GM12864 (cell line): ENCODE data around the gene SLC9B2.

ENCODE experiments used
- DNase-seq: peaks from one replicate; pipeline ENCODE4 v3.0.0-alpha.2; 2011; ENCODE audit warnings: low read depth
- H3K4me3 ChIP-seq: 2 replicates; pipeline ENCODE4 v1.5.1; 2011; ENCODE audit warnings: mild to moderate bottlenecking, low read depth, low read length, control low read depth
- CTCF ChIP-seq: IDR thresholded peaks from 2 replicates; pipeline ENCODE4 v1.5.1; 2011; ENCODE audit warnings: low read depth, mild to moderate bottlenecking, moderate library complexity, low read length, control low read depth, inconsistent platforms; ENCODE audit errors: missing control alignments

SLC9B2 gene

GRCh38 chr4:103036169-103036568, 40.4 kb downstream of the SLC9B2 start:
- DNase-seq = no peak
- H3K4me3 ChIP-seq = no peak overlapping the region
- TF ChIP-seq CTCF = no peak

- peak; percentile 68 for TF ChIP-seq CTCF
- no peak for DNase-seq
- H3K4me3 ChIP-seq = no peak overlapping the region
Observed at GRCh38 chr4:103032574-103032973, 44.0 kb downstream of the SLC9B2 start.

GRCh38 chr4:103030791-103031190, 45.8 kb downstream of the SLC9B2 start:
- no peak for DNase-seq

GRCh38 chr4:103029300-103029699, 47.3 kb downstream of the SLC9B2 start:
- no peak for DNase-seq
- no peak for TF ChIP-seq CTCF
- H3K4me3 ChIP-seq = no peak overlapping the region

More at GRCh38 chr4:103030791-103031190, 45.8 kb downstream of the SLC9B2 start:
- H3K4me3 ChIP-seq = no peak overlapping the region
- TF ChIP-seq CTCF = no peak

- H3K4me3 ChIP-seq = no peak overlapping the region
- TF ChIP-seq CTCF = no peak
- no peak for DNase-seq
Observed at GRCh38 chr4:103026868-103027267, 49.7 kb downstream of the SLC9B2 start.

- no peak for TF ChIP-seq CTCF
- H3K4me3 ChIP-seq = no peak overlapping the region
- no peak for DNase-seq
Observed at GRCh38 chr4:103024996-103025395, 51.6 kb downstream of the SLC9B2 start.

- no peak overlapping the region for H3K4me3 ChIP-seq
- DNase-seq = no peak
- TF ChIP-seq CTCF = no peak
Observed at GRCh38 chr4:103021120-103021519, 55.4 kb downstream of the SLC9B2 start.
